Fibroblast of villous mesenchyme (primary cell): ENCODE data around the gene TESMIN. TPM values are rescaled to one million over a fixed set of nuclear protein-coding genes. Genes with fewer than 3 reads are reported as not detected.

Experiments used
- DNase-seq: peaks from one replicate; pipeline ENCODE4 v3.0.0-alpha.2; 2010; ENCODE audit warnings: low read depth
- H3K4me3 ChIP-seq: 2 replicates; pipeline ENCODE4 v1.5.1; 2011; ENCODE audit warnings: low read depth, mild to moderate bottlenecking, low read length
- total RNA-seq: library from RNA; depleted of rRNA; stranded (reverse); fragments of >200 nt; gene quantifications from 2 replicates; pipeline ENCODE4 v1.2.3, GENCODE V29; 2012
- TF ChIP-seq, protein P1 (sequence below): IDR thresholded peaks from 2 replicates; pipeline ENCODE4 v1.5.1; 2012; ENCODE audit warnings: low read depth, mild to moderate bottlenecking, low read length; ENCODE audit not compliant: insufficient read depth

Gene TESMIN
- total RNA-seq, 1 donor: 2.6 TPM

DNA sequence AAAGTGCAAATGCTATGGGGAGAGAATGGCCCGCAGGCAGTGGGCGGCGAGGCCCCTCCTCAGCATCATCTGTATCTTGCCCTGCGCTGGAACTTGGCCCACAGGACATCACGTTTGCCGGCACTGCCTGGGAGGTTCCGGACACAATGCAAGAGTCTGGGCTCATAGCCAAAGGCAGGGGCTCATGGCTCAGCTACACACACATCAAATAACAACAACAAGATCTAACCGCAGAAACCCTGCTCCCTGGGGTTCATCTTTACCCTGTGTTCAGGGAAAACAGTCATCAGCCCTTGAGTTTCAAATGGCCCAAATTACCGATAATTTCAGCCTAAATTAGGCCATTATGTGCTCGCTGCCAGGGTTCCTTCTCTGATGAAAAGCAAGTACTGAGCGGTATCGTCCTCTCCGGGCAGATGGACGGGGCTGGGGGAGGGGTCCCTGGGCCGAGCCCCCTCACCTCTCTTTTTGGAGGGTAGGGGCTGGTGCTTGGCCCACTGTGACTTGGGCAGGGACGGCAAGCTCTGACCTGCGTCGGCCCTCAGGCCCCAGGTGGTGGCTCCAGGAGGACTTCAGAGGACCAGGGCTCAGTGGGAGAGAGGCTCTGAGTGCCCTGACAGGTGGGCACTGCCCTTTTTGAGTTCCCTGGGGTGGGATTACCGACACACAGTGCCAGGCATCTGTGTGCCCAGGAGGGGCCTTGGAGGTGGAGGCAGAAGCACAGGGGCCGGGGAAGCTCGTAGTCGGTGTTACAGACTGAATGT, 92.0 kb downstream of the TESMIN start:
- TF ChIP-seq, protein P1, sequence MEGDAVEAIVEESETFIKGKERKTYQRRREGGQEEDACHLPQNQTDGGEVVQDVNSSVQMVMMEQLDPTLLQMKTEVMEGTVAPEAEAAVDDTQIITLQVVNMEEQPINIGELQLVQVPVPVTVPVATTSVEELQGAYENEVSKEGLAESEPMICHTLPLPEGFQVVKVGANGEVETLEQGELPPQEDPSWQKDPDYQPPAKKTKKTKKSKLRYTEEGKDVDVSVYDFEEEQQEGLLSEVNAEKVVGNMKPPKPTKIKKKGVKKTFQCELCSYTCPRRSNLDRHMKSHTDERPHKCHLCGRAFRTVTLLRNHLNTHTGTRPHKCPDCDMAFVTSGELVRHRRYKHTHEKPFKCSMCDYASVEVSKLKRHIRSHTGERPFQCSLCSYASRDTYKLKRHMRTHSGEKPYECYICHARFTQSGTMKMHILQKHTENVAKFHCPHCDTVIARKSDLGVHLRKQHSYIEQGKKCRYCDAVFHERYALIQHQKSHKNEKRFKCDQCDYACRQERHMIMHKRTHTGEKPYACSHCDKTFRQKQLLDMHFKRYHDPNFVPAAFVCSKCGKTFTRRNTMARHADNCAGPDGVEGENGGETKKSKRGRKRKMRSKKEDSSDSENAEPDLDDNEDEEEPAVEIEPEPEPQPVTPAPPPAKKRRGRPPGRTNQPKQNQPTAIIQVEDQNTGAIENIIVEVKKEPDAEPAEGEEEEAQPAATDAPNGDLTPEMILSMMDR: no peak
- H3K4me3 ChIP-seq: no peak overlapping the region
- DNase-seq: peak; percentile 93

DNA sequence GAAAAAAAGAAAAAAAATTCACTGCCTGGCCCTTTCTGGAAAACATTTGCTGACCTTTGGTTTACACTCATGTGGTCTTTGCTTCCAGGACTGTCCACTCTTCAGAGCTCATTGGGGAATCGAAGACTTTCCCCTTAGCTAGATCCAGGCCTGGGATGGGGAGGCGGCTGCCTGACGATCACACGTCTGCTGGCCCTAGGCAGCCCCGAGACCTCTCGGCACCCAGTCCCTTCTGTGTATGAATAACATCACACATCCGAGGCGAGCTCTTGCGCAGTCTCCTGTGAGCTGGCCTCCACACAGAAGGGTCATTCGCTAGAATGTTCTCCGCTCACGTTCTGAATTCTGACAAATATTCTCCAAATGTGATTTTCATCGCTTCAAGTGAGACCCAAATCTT, 92.7 kb downstream of the TESMIN start:
- peak; percentile 74 for DNase-seq
- H3K4me3 ChIP-seq: no peak overlapping the region
- TF ChIP-seq, protein P1: no peak

- H3K4me3 ChIP-seq: no peak overlapping the region
- no peak for DNase-seq
- TF ChIP-seq, protein P1: no peak
These were observed 93.2 kb downstream of the TESMIN start for GRCh38 chr11:68658097-68658496.

Other genes with a start within 250 kb of the TESMIN start
- not detected in 2 replicates for gene GAL, start 67.0 kb downstream of the TESMIN start, total RNA-seq
- 28.7 and 39.7 TPM in 2 replicates for gene CPT1A, start 90.4 kb upstream of the TESMIN start, total RNA-seq
- 43.5 and 47.1 TPM in 2 replicates for gene MRPL21, start 152.3 kb upstream of the TESMIN start, total RNA-seq
- 9.9 and 14.2 TPM in 2 replicates for gene IGHMBP2, start 152.4 kb upstream of the TESMIN start, total RNA-seq
- not detected in 2 replicates for gene MRGPRD, start 229.5 kb upstream of the TESMIN start, total RNA-seq